ENCODE measurements around the gene SH3GL2.

Gene SH3GL2

DNA sequence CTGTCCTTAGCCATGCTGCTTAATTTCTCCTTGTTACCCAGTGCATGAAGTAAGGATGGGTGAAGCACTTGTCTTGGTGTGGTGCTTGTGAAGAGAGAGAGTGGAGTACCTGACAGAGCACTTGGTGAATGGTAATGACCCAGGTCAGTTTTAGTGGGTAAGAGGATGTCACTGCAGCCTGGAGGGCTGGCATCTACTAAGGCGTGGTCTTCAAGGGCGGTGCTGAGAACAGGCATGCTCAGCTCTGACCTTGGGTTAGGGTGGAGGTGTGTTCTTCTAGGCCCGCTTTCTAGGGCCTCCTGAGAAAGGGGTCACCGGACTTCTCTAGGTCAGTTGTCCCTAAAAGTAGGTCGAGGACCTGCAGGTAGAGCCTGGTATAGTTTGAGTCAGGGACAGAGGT, 25.7 kb downstream of the SH3GL2 start:
- H3K4me3 ChIP-seq (ENCODE audit: low read length) = no peak overlapping the region
- no peak for TF ChIP-seq CTCF (conservative IDR thresholded peaks at IDR 0.05; ENCODE audit: low read depth, low read length)
- no peak for DNase-seq (ENCODE audit: low read depth)

DNA sequence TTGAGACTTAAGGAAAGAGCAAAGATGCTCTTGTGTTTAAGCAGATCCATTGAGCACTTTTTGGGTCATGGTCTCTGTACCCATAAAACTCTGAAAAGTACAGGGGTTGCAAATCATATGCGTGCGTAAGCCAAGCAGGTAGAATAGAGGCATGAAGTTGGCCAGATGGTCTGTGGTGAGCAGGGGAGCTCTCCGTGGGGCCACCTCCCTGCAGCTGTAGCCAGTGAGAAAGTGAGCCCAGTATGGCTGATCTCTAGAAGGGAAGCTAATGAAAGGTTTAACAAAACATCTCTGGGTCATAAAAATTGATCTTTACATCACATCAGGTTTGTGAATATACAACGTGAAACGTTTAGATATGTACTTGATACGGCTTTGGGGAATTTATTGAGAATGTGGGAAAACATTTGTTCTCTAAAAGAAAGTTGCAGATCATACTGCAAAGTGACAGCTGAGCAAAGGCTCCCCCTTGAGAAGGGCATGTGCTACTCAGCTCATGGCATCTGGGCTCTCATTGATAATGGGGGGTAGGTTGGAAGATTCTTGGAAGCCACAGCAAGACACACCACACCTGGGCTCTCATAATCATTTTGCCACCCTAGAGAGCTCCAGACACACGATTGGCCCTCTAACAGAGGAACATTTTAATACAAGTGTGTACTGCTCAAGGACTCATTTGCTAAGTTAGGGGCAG, 30.6 kb downstream of the SH3GL2 start:
- TF ChIP-seq CTCF (conservative IDR thresholded peaks at IDR 0.05; ENCODE audit: low read depth, low read length) = no peak
- H3K4me3 ChIP-seq (ENCODE audit: low read length) = no peak overlapping the region
- no peak for DNase-seq (ENCODE audit: low read depth)

- no peak for TF ChIP-seq CTCF (conservative IDR thresholded peaks at IDR 0.05; ENCODE audit: low read depth, low read length)
- no peak overlapping the region for H3K4me3 ChIP-seq (ENCODE audit: low read length)
- DNase-seq (ENCODE audit: low read depth) = no peak
Measured at GRCh38 chr9:17611342-17611741, 32.5 kb downstream of the SH3GL2 start.

DNA sequence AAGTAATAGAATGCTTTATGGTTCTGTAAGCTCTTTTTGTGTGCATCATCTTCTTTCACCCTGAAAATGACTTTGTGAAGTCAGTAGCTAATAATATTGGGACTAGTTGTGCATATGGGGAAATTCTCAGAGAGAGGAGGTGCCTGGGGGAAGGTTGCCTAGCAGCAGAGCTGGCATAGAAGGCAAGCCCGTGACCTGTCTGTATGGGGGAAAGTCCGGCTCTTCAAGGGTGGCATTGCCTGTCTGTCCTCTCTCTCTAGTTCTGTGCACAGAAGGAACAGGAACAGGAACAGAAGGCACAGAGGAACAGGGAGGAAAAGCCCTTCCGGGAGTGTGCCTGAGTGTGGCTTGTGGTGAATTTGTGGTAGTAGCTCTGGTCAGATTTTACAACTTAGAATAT, 33.1 kb downstream of the SH3GL2 start:
- no peak for DNase-seq (ENCODE audit: low read depth)
- no peak overlapping the region for H3K4me3 ChIP-seq (ENCODE audit: low read length)
- TF ChIP-seq CTCF (conservative IDR thresholded peaks at IDR 0.05; ENCODE audit: low read depth, low read length) = no peak

- DNase-seq (ENCODE audit: low read depth) = peak; percentile 69
- no peak overlapping the region for H3K4me3 ChIP-seq (ENCODE audit: low read length)
- TF ChIP-seq CTCF (conservative IDR thresholded peaks at IDR 0.05; ENCODE audit: low read depth, low read length) = no peak
Measured at GRCh38 chr9:17613758-17614157, 34.9 kb downstream of the SH3GL2 start.

GRCh38 chr9:17614250-17614649, 35.4 kb downstream of the SH3GL2 start:
- H3K4me3 ChIP-seq (ENCODE audit: low read length) = no peak overlapping the region
- no peak for DNase-seq (ENCODE audit: low read depth)
- TF ChIP-seq CTCF (conservative IDR thresholded peaks at IDR 0.05; ENCODE audit: low read depth, low read length) = no peak

DNA sequence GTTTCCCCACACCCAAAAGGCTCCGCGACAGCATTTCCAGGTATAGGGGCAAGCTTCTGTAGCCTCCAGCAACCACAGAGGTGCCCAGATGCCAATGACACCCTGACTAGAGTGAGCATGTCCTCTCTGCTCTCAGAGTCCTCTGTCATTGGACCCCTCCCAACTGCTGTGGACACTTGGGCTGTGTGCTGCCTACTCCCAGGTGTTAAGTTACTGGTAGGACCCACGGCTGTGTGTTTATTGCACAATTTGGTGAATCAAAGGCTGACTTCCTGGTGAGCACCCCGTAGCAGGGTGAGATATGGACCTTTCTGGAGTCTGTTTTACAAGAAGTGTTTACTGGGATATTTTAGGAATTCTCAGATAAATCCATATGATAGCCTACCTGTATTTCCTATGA, 36.0 kb downstream of the SH3GL2 start:
- no peak for DNase-seq (ENCODE audit: low read depth)
- H3K4me3 ChIP-seq (ENCODE audit: low read length) = no peak overlapping the region
- TF ChIP-seq CTCF (conservative IDR thresholded peaks at IDR 0.05; ENCODE audit: low read depth, low read length) = no peak

Data from retinal pigment epithelial cell (primary cell).